WTC11 (cell line): ENCODE data around the gene FDXR. TPM values are rescaled to one million over a fixed set of nuclear protein-coding genes. Genes with fewer than 3 reads are reported as not detected.
A peak's percentile ranks its signal among the peaks of the same experiment; 100 is the strongest.

Source experiments
- ATAC-seq: fragments of 200-7000 bp; cut with Tn5 transposase; 2 replicates; pipeline ENCODE4 v1.10.0; 2021; ENCODE audit warnings: mild to moderate bottlenecking, moderate library complexity
- CTCF ChIA-PET: fragments of 300-600 bp; sonication (Branson Sonifier 250); formaldehyde crosslinking; loops from one replicate; lab custom pipeline; 2021; ENCODE audit warnings: antibody characterized with exemption; lab: Charles Lee
- POLR2A ChIA-PET: fragments of 350-600 bp; sonication (Branson Sonifier 250); formaldehyde crosslinking; loops from one replicate; lab custom pipeline; 2021; ENCODE audit warnings: antibody characterized with exemption; lab: Charles Lee
- DNase-seq: peaks from one replicate; pipeline ENCODE4 v3.0.0; 2021; ENCODE audit warnings: low spot score
- H3K27ac Mint-ChIP-seq: 2 replicates; pipeline ENCODE4 v1.8.0; 2021; ENCODE audit warnings: mixed read lengths
- H3K27me3 Mint-ChIP-seq: 2 replicates; pipeline ENCODE4 v1.8.0; 2021; ENCODE audit warnings: low read depth, mild to moderate bottlenecking, moderate library complexity, mixed read lengths
- H3K36me3 Mint-ChIP-seq: 2 replicates; pipeline ENCODE4 v1.8.0; 2021; ENCODE audit warnings: mixed read lengths
- H3K4me1 Mint-ChIP-seq: 2 replicates; pipeline ENCODE4 v1.8.0; 2022; ENCODE audit warnings: mixed read lengths
- H3K4me3 Mint-ChIP-seq: 2 replicates; pipeline ENCODE4 v1.8.0; 2021; ENCODE audit warnings: mild to moderate bottlenecking, moderate library complexity, mixed read lengths
- H3K9me3 Mint-ChIP-seq: 2 replicates; pipeline ENCODE4 v1.8.0; 2021; ENCODE audit warnings: mixed read lengths
- EMX1 ChIP-seq: fragments of 250-450 bp; sonication (Bioruptor Pico); IDR thresholded peaks from 2 replicates; pipeline ENCODE4 v1.8.0; 2021; ENCODE audit warnings: mild to moderate bottlenecking
- ETV6 ChIP-seq: sonication (generic); formaldehyde crosslinking; IDR thresholded peaks from 2 replicates; pipeline ENCODE4 v1.8.1; 2022; ENCODE audit warnings: mild to moderate bottlenecking, missing genetic modification reagents
- FOXK1 ChIP-seq: sonication (generic); formaldehyde crosslinking; IDR thresholded peaks from 2 replicates; pipeline ENCODE4 v1.8.0; 2022; ENCODE audit warnings: mild to moderate bottlenecking, moderate library complexity, missing genetic modification reagents
- FOXP4 ChIP-seq: sonication (generic); formaldehyde crosslinking; IDR thresholded peaks from 2 replicates; pipeline ENCODE4 v1.8.0; 2022; ENCODE audit warnings: mild to moderate bottlenecking, missing genetic modification reagents
- HMGXB4 ChIP-seq: sonication (generic); formaldehyde crosslinking; IDR thresholded peaks from 2 replicates; pipeline ENCODE4 v1.8.1; 2023; ENCODE audit warnings: mild to moderate bottlenecking, moderate library complexity, missing genetic modification reagents
- KAT7 ChIP-seq: sonication (generic); formaldehyde crosslinking; IDR thresholded peaks from 2 replicates; pipeline ENCODE4 v1.8.1; 2023; ENCODE audit warnings: missing genetic modification reagents, mild to moderate bottlenecking, borderline replicate concordance
- MXD4 ChIP-seq: fragments of 250-450 bp; sonication (Bioruptor Pico); IDR thresholded peaks from 2 replicates; pipeline ENCODE4 v1.8.0; 2021; ENCODE audit warnings: mild to moderate bottlenecking, moderate library complexity, borderline replicate concordance
- NR1H2 ChIP-seq: sonication (generic); formaldehyde crosslinking; IDR thresholded peaks from 2 replicates; pipeline ENCODE4 v1.9.0; 2021; ENCODE audit warnings: mild to moderate bottlenecking, moderate library complexity, missing genetic modification reagents
- PRDM15 ChIP-seq: sonication (generic); formaldehyde crosslinking; IDR thresholded peaks from 2 replicates; pipeline ENCODE4 v1.8.0; 2022; ENCODE audit warnings: missing genetic modification reagents
- PRRX2 ChIP-seq: fragments of 250-450 bp; sonication (Bioruptor Pico); IDR thresholded peaks from 2 replicates; pipeline ENCODE4 v1.8.0; 2021; ENCODE audit warnings: mild to moderate bottlenecking
- ZNF263 ChIP-seq: sonication (generic); formaldehyde crosslinking; IDR thresholded peaks from 2 replicates; pipeline ENCODE4 v1.8.1; 2022; ENCODE audit warnings: low read depth, mild to moderate bottlenecking, moderate library complexity, missing genetic modification reagents
- ZNF671 ChIP-seq: fragments of 250-450 bp; sonication (Bioruptor Pico); IDR thresholded peaks from 2 replicates; pipeline ENCODE4 v1.8.0; 2021; ENCODE audit warnings: mild to moderate bottlenecking
- total RNA-seq: library from RNA; stranded (reverse); gene quantifications from 3 replicates; pipeline ENCODE4 v1.2.3, GENCODE V29; 2021
- TF ChIP-seq, protein P1 (sequence below): sonication (generic); formaldehyde crosslinking; IDR thresholded peaks from 2 replicates; pipeline ENCODE4 v1.8.1; 2023; ENCODE audit warnings: mild to moderate bottlenecking, missing genetic modification reagents, moderate library complexity
- TF ChIP-seq, protein P2 (sequence below): sonication (generic); formaldehyde crosslinking; IDR thresholded peaks from 2 replicates; pipeline ENCODE4 v1.8.1; 2022; ENCODE audit warnings: mild to moderate bottlenecking, missing genetic modification reagents, moderate library complexity, borderline replicate concordance
- TF ChIP-seq, protein P3 (sequence below): sonication (generic); formaldehyde crosslinking; IDR thresholded peaks from 2 replicates; pipeline ENCODE4 v1.8.1; 2022; ENCODE audit warnings: mild to moderate bottlenecking, moderate library complexity, missing genetic modification reagents
- TF ChIP-seq, protein P4 (sequence below): sonication (generic); formaldehyde crosslinking; IDR thresholded peaks from 2 replicates; pipeline ENCODE4 v1.8.1; 2022; ENCODE audit warnings: low read depth, mild to moderate bottlenecking, moderate library complexity, missing genetic modification reagents, borderline replicate concordance
- TF ChIP-seq, protein P5 (sequence below): fragments of 250-450 bp; sonication (Bioruptor Pico); IDR thresholded peaks from 2 replicates; pipeline ENCODE4 v1.9.0; 2021; ENCODE audit warnings: mild to moderate bottlenecking

FDXR gene
- total RNA-seq, 1 experiment from 2014 or later, result 52.8 TPM

GRCh38 chr17:74873874-74874614 is 1.2 kb upstream of the FDXR start:
- DNase-seq, result no peak
- TF ChIP-seq PRDM15 (CRISPR knock-in tag) (no peak), FOXK1 (no peak), FOXP4 (CRISPR knock-in tag) (no peak), HMGXB4 (no peak), ZNF671 (CRISPR knock-in tag) (no peak), EMX1 (CRISPR knock-in tag) (no peak), KAT7 (CRISPR knock-in tag) (no peak), ZNF263 (CRISPR knock-in tag) (no peak), ETV6 (no peak), MXD4 (CRISPR knock-in tag) (no peak), PRRX2 (CRISPR knock-in tag) (no peak), NR1H2 (CRISPR knock-in tag) (no peak)
- TF ChIP-seq, protein P1, sequence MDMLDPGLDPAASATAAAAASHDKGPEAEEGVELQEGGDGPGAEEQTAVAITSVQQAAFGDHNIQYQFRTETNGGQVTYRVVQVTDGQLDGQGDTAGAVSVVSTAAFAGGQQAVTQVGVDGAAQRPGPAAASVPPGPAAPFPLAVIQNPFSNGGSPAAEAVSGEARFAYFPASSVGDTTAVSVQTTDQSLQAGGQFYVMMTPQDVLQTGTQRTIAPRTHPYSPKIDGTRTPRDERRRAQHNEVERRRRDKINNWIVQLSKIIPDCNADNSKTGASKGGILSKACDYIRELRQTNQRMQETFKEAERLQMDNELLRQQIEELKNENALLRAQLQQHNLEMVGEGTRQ (CRISPR knock-in tag), result no peak
- TF ChIP-seq, protein P2, sequence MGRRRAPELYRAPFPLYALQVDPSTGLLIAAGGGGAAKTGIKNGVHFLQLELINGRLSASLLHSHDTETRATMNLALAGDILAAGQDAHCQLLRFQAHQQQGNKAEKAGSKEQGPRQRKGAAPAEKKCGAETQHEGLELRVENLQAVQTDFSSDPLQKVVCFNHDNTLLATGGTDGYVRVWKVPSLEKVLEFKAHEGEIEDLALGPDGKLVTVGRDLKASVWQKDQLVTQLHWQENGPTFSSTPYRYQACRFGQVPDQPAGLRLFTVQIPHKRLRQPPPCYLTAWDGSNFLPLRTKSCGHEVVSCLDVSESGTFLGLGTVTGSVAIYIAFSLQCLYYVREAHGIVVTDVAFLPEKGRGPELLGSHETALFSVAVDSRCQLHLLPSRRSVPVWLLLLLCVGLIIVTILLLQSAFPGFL (CRISPR knock-in tag), result no peak
- TF ChIP-seq, protein P3, sequence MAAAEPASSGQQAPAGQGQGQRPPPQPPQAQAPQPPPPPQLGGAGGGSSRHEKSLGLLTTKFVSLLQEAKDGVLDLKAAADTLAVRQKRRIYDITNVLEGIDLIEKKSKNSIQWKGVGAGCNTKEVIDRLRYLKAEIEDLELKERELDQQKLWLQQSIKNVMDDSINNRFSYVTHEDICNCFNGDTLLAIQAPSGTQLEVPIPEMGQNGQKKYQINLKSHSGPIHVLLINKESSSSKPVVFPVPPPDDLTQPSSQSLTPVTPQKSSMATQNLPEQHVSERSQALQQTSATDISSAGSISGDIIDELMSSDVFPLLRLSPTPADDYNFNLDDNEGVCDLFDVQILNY (CRISPR knock-in tag), result no peak
- TF ChIP-seq, protein P4, sequence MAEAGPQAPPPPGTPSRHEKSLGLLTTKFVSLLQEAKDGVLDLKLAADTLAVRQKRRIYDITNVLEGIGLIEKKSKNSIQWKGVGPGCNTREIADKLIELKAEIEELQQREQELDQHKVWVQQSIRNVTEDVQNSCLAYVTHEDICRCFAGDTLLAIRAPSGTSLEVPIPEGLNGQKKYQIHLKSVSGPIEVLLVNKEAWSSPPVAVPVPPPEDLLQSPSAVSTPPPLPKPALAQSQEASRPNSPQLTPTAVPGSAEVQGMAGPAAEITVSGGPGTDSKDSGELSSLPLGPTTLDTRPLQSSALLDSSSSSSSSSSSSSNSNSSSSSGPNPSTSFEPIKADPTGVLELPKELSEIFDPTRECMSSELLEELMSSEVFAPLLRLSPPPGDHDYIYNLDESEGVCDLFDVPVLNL (CRISPR knock-in tag), result no peak
- TF ChIP-seq, protein P5, sequence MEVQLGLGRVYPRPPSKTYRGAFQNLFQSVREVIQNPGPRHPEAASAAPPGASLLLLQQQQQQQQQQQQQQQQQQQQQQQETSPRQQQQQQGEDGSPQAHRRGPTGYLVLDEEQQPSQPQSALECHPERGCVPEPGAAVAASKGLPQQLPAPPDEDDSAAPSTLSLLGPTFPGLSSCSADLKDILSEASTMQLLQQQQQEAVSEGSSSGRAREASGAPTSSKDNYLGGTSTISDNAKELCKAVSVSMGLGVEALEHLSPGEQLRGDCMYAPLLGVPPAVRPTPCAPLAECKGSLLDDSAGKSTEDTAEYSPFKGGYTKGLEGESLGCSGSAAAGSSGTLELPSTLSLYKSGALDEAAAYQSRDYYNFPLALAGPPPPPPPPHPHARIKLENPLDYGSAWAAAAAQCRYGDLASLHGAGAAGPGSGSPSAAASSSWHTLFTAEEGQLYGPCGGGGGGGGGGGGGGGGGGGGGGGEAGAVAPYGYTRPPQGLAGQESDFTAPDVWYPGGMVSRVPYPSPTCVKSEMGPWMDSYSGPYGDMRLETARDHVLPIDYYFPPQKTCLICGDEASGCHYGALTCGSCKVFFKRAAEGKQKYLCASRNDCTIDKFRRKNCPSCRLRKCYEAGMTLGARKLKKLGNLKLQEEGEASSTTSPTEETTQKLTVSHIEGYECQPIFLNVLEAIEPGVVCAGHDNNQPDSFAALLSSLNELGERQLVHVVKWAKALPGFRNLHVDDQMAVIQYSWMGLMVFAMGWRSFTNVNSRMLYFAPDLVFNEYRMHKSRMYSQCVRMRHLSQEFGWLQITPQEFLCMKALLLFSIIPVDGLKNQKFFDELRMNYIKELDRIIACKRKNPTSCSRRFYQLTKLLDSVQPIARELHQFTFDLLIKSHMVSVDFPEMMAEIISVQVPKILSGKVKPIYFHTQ (CRISPR knock-in tag), result no peak
- peaks cover 22% of the 10 kb centered on the region for H3K4me1 Mint-ChIP-seq
- CTCF ChIA-PET, result interaction anchor here (1.1 to 3.3 kb wide), 17 partner anchors 8 to 180 kb away, joined by 3 to 87 read pairs (median 7); partner anchors contain the start of genes GRIN2C, NAT9, OTOP2 and OTOP3
- H3K4me3 Mint-ChIP-seq, result peak overlapping the region; percentile 81
- peak overlapping the region; percentile 98 for H3K27ac Mint-ChIP-seq
- ATAC-seq, result no peak
- POLR2A ChIA-PET, result interaction anchor here (0.5 to 2.1 kb wide), 9 partner anchors 8 to 839 kb away, joined by 3 to 9 read pairs (median 4); partner anchors contain the start of genes HID1 and NAT9
- peaks cover 15% of the 10 kb centered on the region for H3K36me3 Mint-ChIP-seq
- H3K9me3 Mint-ChIP-seq, result no peaks in the 10 kb centered on the region
- peaks cover 8% of the 10 kb centered on the region for H3K27me3 Mint-ChIP-seq
